BJ (cell line): ENCODE results near the gene SIPA1L2. TPM values are rescaled to one million over a fixed set of nuclear protein-coding genes. Genes with fewer than 3 reads are reported as not detected.

ENCODE experiments used
- CTCF ChIA-PET: fragments of 350-600 bp; formaldehyde crosslinking; extraction: SDS; loops from one replicate; lab custom pipeline; 2021; ENCODE audit warnings: antibody characterized with exemption, inconsistent platforms; lab: Yijun Ruan, JAX
- POLR2A ChIA-PET: fragments of 300-600 bp; sonication (Branson Sonifier 250); formaldehyde crosslinking; extraction: SDS; loops from one replicate; lab custom pipeline; 2021; ENCODE audit warnings: antibody characterized with exemption; lab: Charles Lee
- DNase-seq: peaks from one replicate; pipeline ENCODE4 v3.0.0-alpha.2; 2011; ENCODE audit warnings: low read depth
- H3K27me3 ChIP-seq: 2 replicates; pipeline ENCODE4 v1.6.0; 2011; ENCODE audit warnings: low read length; ENCODE audit not compliant: control insufficient read depth, insufficient read depth
- H3K36me3 ChIP-seq: 2 replicates; pipeline ENCODE4 v1.5.1; 2011; ENCODE audit warnings: low read length; ENCODE audit not compliant: control insufficient read depth, insufficient read depth
- H3K4me3 ChIP-seq: 2 replicates; pipeline ENCODE4 v1.5.1; 2011; ENCODE audit warnings: low read depth, mild to moderate bottlenecking, control low read depth, low read length
- polyA plus RNA-seq: library from polyadenylated mRNA; depleted of rRNA; stranded (reverse); fragments of >200 nt; gene quantifications from 2 replicates; pipeline ENCODE4 v1.2.3, GENCODE V29; 2011
- TF ChIP-seq, protein P1 (sequence below): IDR thresholded peaks from 2 replicates; pipeline ENCODE4 v1.5.1; 2011; ENCODE audit warnings: low read depth, mild to moderate bottlenecking, control low read depth, inconsistent platforms, low read length, moderate library complexity; ENCODE audit not compliant: insufficient read depth

Gene SIPA1L2
- polyA plus RNA-seq, 1 experiment: 5.1 TPM

GRCh38 chr1:232655028-232655745 is 25.3 kb upstream of the SIPA1L2 start:
- TF ChIP-seq, protein P1, sequence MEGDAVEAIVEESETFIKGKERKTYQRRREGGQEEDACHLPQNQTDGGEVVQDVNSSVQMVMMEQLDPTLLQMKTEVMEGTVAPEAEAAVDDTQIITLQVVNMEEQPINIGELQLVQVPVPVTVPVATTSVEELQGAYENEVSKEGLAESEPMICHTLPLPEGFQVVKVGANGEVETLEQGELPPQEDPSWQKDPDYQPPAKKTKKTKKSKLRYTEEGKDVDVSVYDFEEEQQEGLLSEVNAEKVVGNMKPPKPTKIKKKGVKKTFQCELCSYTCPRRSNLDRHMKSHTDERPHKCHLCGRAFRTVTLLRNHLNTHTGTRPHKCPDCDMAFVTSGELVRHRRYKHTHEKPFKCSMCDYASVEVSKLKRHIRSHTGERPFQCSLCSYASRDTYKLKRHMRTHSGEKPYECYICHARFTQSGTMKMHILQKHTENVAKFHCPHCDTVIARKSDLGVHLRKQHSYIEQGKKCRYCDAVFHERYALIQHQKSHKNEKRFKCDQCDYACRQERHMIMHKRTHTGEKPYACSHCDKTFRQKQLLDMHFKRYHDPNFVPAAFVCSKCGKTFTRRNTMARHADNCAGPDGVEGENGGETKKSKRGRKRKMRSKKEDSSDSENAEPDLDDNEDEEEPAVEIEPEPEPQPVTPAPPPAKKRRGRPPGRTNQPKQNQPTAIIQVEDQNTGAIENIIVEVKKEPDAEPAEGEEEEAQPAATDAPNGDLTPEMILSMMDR: no peak
- Histone ChIP-seq H3K36me3 (no peaks in the 10 kb centered on the region), H3K27me3 (no peaks in the 10 kb centered on the region; the same call in 1 of the 2 replicates), H3K4me3 (no peak overlapping the region)
- DNase-seq: no peak
- ChIA-PET POLR2A (no interaction called here), CTCF (no interaction called here)

GRCh38 chr1:232653789-232654188 is 23.9 kb upstream of the SIPA1L2 start:
- Histone ChIP-seq H3K27me3 (no peaks in the 10 kb centered on the region; the same call in 1 of the 2 replicates), H3K36me3 (no peaks in the 10 kb centered on the region), H3K4me3 (no peak overlapping the region)
- ChIA-PET POLR2A (no interaction called here), CTCF (interaction anchor here (1.0 to 1.7 kb wide), 3 partner anchors 9 to 372 kb away, joined by 3 to 4 read pairs (median 3); no protein-coding TSS in a partner anchor)
- TF ChIP-seq, protein P1: no peak
- no peak for DNase-seq

- POLR2A ChIA-PET: no interaction called here
- Histone ChIP-seq H3K27me3 (no peaks in the 10 kb centered on the region; the same call in 1 of the 2 replicates), H3K4me3 (no peak overlapping the region), H3K36me3 (no peaks in the 10 kb centered on the region)
- TF ChIP-seq, protein P1: no peak
- DNase-seq: no peak
- CTCF ChIA-PET: no interaction called here
Measured at GRCh38 chr1:232650845-232651244, 20.9 kb upstream of the SIPA1L2 start.

- Histone ChIP-seq H3K4me3 (no peak overlapping the region), H3K36me3 (no peaks in the 10 kb centered on the region), H3K27me3 (no peaks in the 10 kb centered on the region; the same call in 1 of the 2 replicates)
- ChIA-PET CTCF (no interaction called here), POLR2A (no interaction called here)
- DNase-seq: no peak
- TF ChIP-seq, protein P1: no peak
Measured at GRCh38 chr1:232650418-232650817, 20.5 kb upstream of the SIPA1L2 start.

- CTCF ChIA-PET: no interaction called here
- Histone ChIP-seq H3K4me3 (no peak overlapping the region), H3K36me3 (no peaks in the 10 kb centered on the region), H3K27me3 (no peaks in the 10 kb centered on the region)
- TF ChIP-seq, protein P1: no peak
- POLR2A ChIA-PET: no interaction called here
- no peak for DNase-seq
Measured at GRCh38 chr1:232648316-232648715, 18.4 kb upstream of the SIPA1L2 start.
